AG08396 (cell line): ENCODE measurements around the gene NEU1.
"Not testable (repeated sequence)": the region's sequence is repeated elsewhere in the genome, so short reads cannot be mapped to it uniquely, and the experiment has no call there.

ENCODE experiments used
- DNase-seq: peaks from one replicate; pipeline ENCODE4 v3.0.0; 2012; ENCODE audit warnings: low spot score, mixed read lengths

Gene NEU1

GRCh38 chr6:31838968-31839367, 23.7 kb downstream of the NEU1 start:
- no peak for DNase-seq

DNA sequence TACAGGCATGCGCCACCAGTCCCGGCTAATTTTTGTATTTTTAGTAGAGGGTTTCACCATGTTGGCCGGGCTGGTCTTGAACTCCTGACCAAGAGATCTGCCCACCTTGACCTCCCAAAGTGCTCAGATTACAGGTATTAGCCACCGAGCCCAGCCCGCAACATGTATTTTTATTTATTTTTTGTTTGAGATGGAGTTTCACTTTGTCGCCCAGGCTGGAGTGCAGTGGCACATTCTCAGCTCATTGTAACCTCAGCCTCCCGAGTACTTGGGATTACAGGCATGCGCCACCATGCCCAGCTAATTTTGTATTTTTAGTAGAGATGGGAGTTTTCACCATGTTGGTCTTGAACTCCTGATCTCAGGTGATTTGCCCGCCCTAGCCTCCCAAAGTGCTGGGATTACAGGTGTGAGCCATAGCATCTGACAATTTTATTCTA, 24.5 kb downstream of the NEU1 start:
- DNase-seq: not testable (repeated sequence)

DNA sequence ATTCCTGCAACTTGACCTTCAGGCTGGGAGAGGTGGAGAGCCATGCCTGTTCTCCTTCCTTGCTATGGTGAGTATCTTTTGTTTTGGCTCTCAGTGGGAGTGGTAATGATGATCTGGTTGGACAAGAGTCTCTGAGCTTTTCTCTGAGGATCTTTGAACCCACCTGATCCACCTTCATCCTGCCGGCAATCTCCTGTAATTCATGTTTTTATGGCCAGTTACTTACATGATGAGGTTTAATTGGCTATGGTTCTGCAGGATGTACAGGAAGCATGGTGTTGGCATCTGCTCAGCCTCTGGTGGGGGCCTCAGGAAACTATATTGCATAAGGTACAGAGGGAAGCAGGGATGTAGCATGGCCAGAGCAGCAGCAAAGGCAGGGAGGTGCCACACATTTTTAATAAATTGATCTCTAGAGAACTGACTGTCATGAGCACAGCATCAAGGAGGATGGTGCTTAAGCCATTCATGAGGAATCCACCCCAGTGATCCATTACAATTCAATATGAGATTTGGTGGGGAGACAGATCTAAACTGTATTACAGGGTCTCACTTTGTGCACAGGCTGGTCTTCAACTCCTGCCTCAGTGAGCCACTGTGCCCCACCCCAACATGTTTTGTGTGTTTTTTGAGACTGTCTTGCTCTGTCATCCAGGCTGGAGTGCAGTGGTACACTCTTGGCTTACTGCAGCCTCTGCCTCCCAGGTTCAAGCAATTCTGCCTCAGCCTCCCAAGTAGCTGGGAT, 25.1 kb downstream of the NEU1 start:
- DNase-seq: no peak

- peak; percentile 53 for DNase-seq
Measured at GRCh38 chr6:31836474-31837368, 25.9 kb downstream of the NEU1 start.

GRCh38 chr6:31836047-31836473, 26.6 kb downstream of the NEU1 start:
- no peak for DNase-seq

DNA sequence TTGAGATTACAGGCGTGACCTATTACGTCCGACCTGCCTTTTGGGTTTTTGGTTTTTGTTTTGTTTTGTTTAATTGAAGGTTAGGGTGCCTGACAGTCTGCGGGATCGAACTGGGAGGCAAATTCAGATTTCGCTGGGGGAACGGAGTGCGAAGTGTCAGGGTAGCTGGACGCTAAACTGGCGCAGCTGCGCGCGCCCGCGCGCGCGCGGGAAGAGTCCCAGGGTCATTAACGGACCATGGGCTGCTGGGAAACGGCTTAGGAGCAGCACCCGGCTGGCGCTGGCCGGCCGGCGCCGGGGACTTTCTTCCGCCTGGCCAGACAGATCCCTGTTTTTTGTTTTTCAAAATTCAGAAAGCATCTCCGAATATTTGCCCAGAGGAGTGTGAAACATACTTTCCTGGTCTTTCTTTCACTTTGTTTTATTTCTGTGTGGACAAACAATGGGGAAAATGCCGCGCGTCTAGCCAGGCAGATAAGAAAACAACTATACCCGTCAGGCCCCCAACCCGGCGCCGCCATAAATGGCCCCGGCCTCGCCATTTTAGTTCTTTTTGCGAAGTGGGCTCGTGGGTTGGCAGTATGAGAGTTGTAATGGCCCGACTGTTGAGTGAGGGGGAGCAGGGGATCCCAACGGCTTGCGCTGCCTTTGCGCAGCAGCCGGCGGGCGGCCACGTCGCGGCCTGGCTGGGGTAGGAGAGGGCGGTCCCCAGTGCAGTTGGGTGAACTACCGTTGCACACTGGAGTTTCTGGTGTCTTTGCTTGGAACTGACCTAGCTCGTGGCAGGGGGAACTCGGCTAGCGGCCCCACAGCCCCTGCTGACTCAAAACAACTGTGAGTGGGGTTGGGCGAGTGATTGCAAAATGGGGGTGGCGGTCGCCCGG, 28.0 kb downstream of the NEU1 start:
- DNase-seq: peak; percentile 91

DNA sequence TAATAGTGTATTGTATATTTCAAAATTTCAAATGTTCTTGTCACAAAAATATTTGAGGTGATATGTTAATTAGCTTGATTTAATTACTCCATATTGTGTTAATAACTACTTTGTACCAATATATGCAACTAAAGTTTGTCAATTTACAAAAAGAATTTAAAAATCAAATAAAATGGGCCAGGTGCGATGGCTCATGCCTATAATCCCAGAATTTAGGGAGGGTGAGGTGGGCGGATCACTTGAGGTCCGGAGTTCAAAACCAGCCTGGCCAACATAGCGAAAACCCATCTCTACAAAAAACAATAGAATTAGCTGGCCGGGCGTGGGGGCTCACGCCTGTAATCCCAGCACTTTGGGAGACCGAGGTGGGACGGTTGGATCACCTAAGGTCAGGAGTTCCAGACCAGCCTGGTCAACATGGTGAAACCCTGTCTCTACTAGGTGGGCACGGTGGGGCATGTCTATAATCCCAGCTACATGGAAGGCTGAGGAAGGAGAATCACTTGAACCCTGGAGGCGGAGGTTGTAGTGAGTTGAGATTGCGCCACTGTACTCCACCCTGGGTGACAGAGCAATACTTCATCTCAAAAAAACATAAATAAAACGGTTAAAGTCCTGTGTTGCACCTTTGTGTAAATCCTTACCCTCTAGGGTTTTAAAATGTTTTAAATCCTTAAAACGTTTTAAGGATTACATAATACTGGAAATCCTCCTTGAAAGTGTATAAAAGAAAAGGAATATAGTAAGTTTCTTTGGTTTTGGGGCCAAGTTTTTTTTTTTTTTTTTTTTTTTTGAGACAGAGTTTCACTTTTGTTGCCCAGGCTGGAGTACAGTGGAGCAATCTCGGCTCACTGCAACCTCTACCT, 31.0 kb downstream of the NEU1 start:
- DNase-seq: no peak

DNA sequence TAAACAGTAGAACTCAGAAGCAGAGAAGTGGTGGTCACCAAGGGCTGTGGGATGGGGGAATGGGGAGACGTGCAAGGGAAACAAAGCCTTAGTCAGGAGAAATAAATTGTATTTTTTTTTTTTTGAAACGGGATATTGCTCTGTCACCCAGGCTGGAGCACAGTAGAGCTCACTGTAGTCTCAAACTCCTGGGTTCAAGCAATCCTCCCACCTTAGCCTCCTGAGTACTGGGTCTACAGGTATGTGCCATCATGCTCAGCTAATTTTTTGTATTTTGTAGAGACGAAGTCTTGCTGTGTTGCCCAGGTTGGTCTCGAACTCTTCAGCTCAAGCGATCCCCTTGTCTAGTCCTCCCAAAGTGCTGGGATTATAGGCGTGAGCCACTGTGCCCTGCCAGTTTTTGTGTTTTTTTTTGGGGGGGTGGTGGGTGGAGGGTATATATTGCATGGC, 31.7 kb downstream of the NEU1 start:
- no peak for DNase-seq

GRCh38 chr6:31829633-31830283, 32.9 kb downstream of the NEU1 start:
- no peak for DNase-seq

- DNase-seq: peak; percentile 98
Measured at GRCh38 chr6:31827286-31828079, 35.1 kb downstream of the NEU1 start, which contains the start of gene HSPA1B. TSS of gene HSPA1B (plus strand) at chr6:31827738. CDS start at chr6:31827951, 213 bp downstream.

DNA sequence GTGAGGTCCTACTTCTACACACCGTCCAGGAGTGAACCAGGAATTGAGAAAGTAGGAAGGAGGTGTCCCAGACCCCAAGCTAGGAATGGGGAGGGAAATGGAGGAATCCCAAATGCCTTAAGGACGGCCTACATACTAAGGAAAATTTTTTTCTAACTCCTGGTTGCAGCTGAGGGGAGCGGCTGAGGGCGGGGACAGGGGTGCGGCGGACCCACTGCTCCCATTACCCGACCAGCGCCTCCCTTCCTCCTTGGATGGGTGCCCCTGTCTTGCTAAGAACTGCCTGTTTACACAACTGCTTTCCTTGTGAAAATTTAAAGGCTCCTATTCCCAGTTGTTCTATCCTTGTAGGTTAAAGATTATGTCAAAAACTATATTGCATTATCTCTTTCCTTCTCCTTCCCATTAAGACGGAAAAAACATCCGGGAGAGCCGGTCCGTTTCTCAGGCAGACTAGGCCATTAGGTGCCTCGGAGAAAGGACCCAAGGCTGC, 35.8 kb downstream of the NEU1 start:
- peak; percentile 80 for DNase-seq

GRCh38 chr6:31825553-31825952, 37.1 kb downstream of the NEU1 start:
- DNase-seq: no peak

GRCh38 chr6:31823592-31824196, 38.9 kb downstream of the NEU1 start:
- DNase-seq: not testable (repeated sequence)

DNA sequence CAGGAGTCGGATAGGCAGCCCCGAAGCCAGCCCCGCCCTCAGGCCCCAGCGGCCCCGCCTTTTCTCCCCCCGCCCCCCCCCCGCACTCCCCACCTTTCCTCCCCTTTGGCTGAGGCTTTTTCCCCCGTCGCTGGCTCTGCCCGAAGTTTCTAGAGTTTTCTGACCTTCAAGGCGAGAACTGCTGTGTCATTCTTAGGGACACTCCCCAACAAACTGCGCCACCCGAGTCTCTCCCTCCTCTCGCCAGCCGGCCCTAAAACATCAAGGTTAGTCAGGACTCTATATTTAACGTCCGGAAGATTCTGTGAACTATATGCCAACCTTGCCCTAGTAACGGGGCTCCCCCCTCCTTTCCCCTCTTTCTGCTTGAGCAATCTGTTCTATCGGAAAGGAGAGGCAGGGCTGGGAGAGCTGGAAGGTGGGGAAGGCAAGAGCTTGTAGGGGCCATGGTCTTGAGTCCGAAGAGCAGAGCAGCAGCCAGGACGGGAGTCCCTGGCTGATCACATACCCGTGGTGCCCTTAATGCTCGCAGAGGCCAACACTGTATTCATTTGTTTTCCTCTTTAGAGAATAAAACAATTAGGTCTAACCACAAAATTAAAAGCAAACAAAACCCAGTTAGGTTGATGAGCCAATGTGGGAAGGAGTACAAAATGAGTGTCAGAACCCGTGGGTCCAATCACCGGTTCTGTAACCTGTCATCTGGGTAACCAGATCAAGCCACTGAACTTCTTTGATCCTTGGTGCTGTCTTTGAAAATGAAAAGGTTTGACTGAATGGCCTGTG, 40.4 kb downstream of the NEU1 start:
- peak; percentile 79 for DNase-seq

DNA sequence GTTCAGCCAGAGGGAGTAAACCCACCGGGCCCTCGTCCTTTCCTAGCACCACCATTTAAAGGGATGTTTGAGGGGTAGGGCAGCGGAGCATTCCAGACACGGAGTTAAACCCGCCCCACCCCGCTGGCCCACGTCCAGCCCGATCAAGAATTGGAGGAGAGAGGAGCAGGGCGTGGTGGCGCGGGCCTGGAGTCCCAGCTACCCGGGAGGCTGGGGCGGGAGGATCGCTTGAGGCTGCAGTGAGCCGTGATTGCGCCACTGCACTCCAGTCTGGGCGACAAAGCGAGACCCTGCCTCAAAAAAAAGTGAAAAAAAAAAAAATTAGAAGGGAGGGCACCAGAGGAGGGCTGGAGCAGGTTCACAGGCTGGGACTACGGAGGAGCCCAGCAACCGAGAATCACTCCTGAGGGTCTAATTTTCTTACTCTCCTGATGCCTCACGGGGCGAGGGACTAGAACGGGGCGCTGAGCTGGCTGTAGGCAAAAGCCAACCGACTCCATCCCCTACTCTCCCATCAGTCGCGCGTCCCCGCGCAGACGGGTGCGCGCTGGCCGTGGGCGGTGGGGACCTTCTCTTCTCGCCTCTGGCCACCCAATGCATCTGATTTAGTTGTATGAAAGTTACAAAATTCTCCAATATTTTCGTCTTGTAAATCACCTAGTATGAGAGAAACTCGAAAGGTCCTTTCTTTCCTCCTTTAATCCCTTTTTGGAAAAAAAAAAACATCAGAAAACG, 41.2 kb downstream of the NEU1 start:
- DNase-seq: no peak

- DNase-seq: not testable (repeated sequence)
Measured at GRCh38 chr6:31820399-31820798, 42.2 kb downstream of the NEU1 start.

DNA sequence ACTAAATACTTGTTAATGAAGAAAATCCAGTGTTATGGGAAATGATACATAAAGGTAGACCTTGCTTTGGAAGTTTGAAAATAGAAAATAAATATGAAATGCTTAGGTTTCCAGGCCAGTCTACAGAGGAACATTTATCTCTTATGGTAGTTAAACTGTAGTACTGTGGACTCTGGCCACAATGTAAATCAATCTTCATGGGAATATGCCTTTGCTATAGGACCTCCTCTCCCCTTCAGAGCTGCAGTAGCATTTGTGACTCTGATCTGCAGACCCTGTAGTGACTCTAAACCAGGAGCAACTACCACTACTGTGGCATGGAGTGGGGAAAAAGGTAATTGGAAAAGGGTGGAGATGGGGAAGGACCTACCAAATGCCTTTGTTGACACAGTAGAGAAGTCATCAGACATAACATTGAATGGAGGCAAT, 42.7 kb downstream of the NEU1 start:
- no peak for DNase-seq
